Measurements from ENCODE around the gene SMYD5. TPM values are rescaled to one million over a fixed set of nuclear protein-coding genes. Genes with fewer than 3 reads are reported as not detected.

The SMYD5 gene
- total RNA-seq, 2 donors from 2014 or later: 34.9 to 35.4 TPM

DNA sequence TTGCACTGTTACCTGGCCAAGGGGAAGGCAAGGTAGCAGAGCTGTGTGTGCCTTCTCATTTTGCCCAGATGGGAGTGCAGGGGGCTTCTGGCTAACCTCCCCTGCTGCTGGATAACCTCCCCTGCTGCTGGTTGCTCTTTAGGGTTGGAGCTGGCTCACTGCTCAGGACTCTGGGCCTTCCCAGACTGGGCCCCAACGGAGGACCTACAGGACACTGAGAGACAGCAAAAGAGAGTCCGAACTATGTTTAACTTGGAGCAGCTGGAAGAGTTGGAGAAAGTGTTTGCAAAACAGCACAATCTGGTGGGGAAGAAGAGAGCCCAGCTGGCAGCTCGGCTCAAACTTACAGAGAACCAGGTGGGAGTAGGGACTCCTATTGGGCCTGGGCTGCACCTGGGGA lies 5.8 kb upstream of the SMYD5 start:
- no peaks in the 10 kb centered on the region for H3K4me1 Mint-ChIP-seq
- Histone ChIP-seq H3K4me3 (ENCODE audit: low read length) (no peak overlapping the region), H3K4me1 (ENCODE audit: control insufficient read depth, insufficient read depth, low read length) (no peaks in the 10 kb centered on the region), H3K27ac (ENCODE audit: low read depth, low read length) (no peak overlapping the region), H3K9ac (ENCODE audit: extremely low read depth, low read length, poor library complexity, severe bottlenecking) (no peak overlapping the region), H3K36me3 (ENCODE audit: control insufficient read depth, insufficient read depth, low read length) (no peaks in the 10 kb centered on the region), H3K9me3 (ENCODE audit: control insufficient read depth, low read length) (no peaks in the 10 kb centered on the region), H3K27me3 (ENCODE audit: control insufficient read depth, insufficient read depth, low read length, poor library complexity, severe bottlenecking) (peaks cover 42% of the 10 kb centered on the region)
- no peak overlapping the region for H3K27ac Mint-ChIP-seq
- DNase-seq: no peak
- peaks cover 2% of the 10 kb centered on the region for H3K9me3 Mint-ChIP-seq
- 82 to 89% methylated on average over 3 of the region's 3 CpGs for WGBS, 2 experiments (ENCODE audit: insufficient coverage in 1 of 2, insufficient read length in 1 of 2)
- H3K4me3 Mint-ChIP-seq: no peak overlapping the region
- peaks cover 51% of the 10 kb centered on the region for H3K27me3 Mint-ChIP-seq (ENCODE audit: insufficient read depth)
- H3K36me3 Mint-ChIP-seq (ENCODE audit: low read depth): no peaks in the 10 kb centered on the region
- TF ChIP-seq, protein P1, sequence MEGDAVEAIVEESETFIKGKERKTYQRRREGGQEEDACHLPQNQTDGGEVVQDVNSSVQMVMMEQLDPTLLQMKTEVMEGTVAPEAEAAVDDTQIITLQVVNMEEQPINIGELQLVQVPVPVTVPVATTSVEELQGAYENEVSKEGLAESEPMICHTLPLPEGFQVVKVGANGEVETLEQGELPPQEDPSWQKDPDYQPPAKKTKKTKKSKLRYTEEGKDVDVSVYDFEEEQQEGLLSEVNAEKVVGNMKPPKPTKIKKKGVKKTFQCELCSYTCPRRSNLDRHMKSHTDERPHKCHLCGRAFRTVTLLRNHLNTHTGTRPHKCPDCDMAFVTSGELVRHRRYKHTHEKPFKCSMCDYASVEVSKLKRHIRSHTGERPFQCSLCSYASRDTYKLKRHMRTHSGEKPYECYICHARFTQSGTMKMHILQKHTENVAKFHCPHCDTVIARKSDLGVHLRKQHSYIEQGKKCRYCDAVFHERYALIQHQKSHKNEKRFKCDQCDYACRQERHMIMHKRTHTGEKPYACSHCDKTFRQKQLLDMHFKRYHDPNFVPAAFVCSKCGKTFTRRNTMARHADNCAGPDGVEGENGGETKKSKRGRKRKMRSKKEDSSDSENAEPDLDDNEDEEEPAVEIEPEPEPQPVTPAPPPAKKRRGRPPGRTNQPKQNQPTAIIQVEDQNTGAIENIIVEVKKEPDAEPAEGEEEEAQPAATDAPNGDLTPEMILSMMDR (conservative IDR thresholded peaks at IDR 0.05): no peak

DNA sequence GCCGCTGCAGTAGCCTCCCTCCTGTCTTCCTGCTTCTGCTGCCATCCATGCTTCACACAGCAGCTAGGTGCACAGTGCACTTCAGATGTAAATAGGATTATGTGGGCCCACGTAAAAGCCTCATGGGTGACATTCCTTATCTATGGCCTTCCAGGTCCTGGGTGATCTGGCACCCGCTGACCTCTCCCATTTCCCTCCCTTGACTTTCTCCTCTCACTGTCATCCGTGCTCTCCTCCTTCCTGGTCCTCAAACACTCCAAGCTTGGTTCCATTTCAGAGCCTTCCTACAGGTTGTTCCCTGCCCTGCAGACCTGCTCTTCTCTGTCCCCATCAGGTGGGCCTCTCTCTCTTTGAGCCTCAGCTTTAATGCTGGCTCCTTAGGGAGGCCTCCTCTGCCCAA lies 4.0 kb upstream of the SMYD5 start:
- H3K27me3 ChIP-seq (ENCODE audit: control insufficient read depth, insufficient read depth, low read length, poor library complexity, severe bottlenecking): peaks cover 25% of the 10 kb centered on the region
- Mint-ChIP-seq H3K36me3 (ENCODE audit: low read depth) (no peaks in the 10 kb centered on the region), H3K27ac (no peak overlapping the region), H3K4me1 (peaks cover 8% of the 10 kb centered on the region), H3K4me3 (no peak overlapping the region), H3K9me3 (no peaks in the 10 kb centered on the region), H3K27me3 (ENCODE audit: insufficient read depth) (peaks cover 33% of the 10 kb centered on the region)
- H3K4me1 ChIP-seq (ENCODE audit: control insufficient read depth, insufficient read depth, low read length): no peaks in the 10 kb centered on the region
- H3K9me3 ChIP-seq (ENCODE audit: control insufficient read depth, low read length): no peaks in the 10 kb centered on the region
- DNase-seq: no peak
- no peak overlapping the region for H3K9ac ChIP-seq (ENCODE audit: extremely low read depth, low read length, poor library complexity, severe bottlenecking)
- no peak overlapping the region for H3K27ac ChIP-seq (ENCODE audit: low read depth, low read length)
- no peaks in the 10 kb centered on the region for H3K36me3 ChIP-seq (ENCODE audit: control insufficient read depth, insufficient read depth, low read length)
- TF ChIP-seq, protein P1 (conservative IDR thresholded peaks at IDR 0.05): no peak
- H3K4me3 ChIP-seq (ENCODE audit: low read length): no peak overlapping the region
- WGBS, 2 experiments (ENCODE audit: insufficient coverage in 1 of 2, insufficient read length in 1 of 2): 84 to 86% methylated on average over 3 to 4 of the region's 4 CpGs

DNA sequence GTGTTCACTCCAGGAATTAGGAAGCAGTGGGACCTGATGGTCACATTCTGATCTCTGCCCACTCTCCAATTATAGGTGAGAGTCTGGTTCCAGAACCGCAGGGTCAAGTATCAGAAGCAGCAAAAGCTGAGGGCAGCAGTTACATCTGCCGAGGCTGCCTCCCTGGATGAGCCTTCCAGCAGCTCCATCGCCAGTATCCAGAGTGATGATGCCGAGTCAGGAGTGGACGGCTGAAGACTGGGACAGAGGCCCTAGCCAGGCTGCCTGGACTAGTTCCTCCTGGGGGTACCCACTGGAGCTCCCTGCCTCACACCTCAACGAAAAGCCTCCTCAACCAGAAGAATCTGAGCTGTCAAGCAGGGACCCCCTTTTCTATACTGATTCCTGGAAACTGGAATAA lies 3.3 kb upstream of the SMYD5 start:
- H3K4me1 ChIP-seq (ENCODE audit: control insufficient read depth, insufficient read depth, low read length): no peaks in the 10 kb centered on the region
- peaks cover 18% of the 10 kb centered on the region for H3K27me3 ChIP-seq (ENCODE audit: control insufficient read depth, insufficient read depth, low read length, poor library complexity, severe bottlenecking)
- H3K9me3 ChIP-seq (ENCODE audit: control insufficient read depth, low read length): no peaks in the 10 kb centered on the region
- H3K4me1 Mint-ChIP-seq: peaks cover 13% of the 10 kb centered on the region
- H3K27ac Mint-ChIP-seq: no peak overlapping the region
- no peak overlapping the region for H3K9ac ChIP-seq (ENCODE audit: extremely low read depth, low read length, poor library complexity, severe bottlenecking)
- no peaks in the 10 kb centered on the region for H3K9me3 Mint-ChIP-seq
- no peaks in the 10 kb centered on the region for H3K36me3 Mint-ChIP-seq (ENCODE audit: low read depth)
- H3K4me3 Mint-ChIP-seq: no peak overlapping the region
- WGBS, 2 experiments (ENCODE audit: insufficient coverage in 1 of 2, insufficient read length in 1 of 2): 91 to 95% methylated on average over 5 to 6 of the region's 6 CpGs
- H3K27ac ChIP-seq (ENCODE audit: low read depth, low read length): no peak overlapping the region
- TF ChIP-seq, protein P1 (conservative IDR thresholded peaks at IDR 0.05): no peak
- DNase-seq: no peak
- no peak overlapping the region for H3K4me3 ChIP-seq (ENCODE audit: low read length)
- peaks cover 26% of the 10 kb centered on the region for H3K27me3 Mint-ChIP-seq (ENCODE audit: insufficient read depth)
- no peaks in the 10 kb centered on the region for H3K36me3 ChIP-seq (ENCODE audit: control insufficient read depth, insufficient read depth, low read length)

Measured in endodermal cell (in vitro differentiated cells).